MCF 10A (cell line): ENCODE results near the gene PCSK1N. TPM values are rescaled to one million over a fixed set of nuclear protein-coding genes. Genes with fewer than 3 reads are reported as not detected.

Experiments
- BruUV-seq: library from RNA; stranded (reverse); fragments of 400-500 nt; replicated peaks from 2 replicates; lab custom pipeline; 2021; lab: Mats Ljungman, UMichigan
- CTCF ChIA-PET: fragments of 300-600 bp; sonication (Branson Sonifier 250); formaldehyde crosslinking; extraction: SDS; loops from one replicate; lab custom pipeline; 2021; ENCODE audit warnings: antibody characterized with exemption, inconsistent platforms; lab: Yijun Ruan, JAX
- POLR2A ChIA-PET: fragments of 300-600, 350-650 bp; sonication (Branson Sonifier 250); formaldehyde crosslinking; extraction: SDS; loops from one replicate; lab custom pipeline; 2020; ENCODE audit warnings: antibody characterized with exemption, inconsistent platforms; lab: Yijun Ruan, JAX
- DNase-seq: peaks from one replicate; pipeline ENCODE4 v3.0.0-alpha.2; 2018; ENCODE audit not compliant: unreplicated experiment
- H3K27ac Mint-ChIP-seq: one replicate; pipeline ENCODE4 v1.8.0; 2022; ENCODE audit warnings: mild to moderate bottlenecking, low read depth, mixed read lengths; ENCODE audit not compliant: unreplicated experiment
- H3K27me3 Mint-ChIP-seq: one replicate; pipeline ENCODE4 v1.8.0; 2022; ENCODE audit warnings: mixed read lengths; ENCODE audit not compliant: insufficient read depth, unreplicated experiment
- H3K36me3 Mint-ChIP-seq: one replicate; pipeline ENCODE4 v1.8.0; 2022; ENCODE audit warnings: mild to moderate bottlenecking, moderate library complexity, mixed read lengths; ENCODE audit not compliant: insufficient read depth, unreplicated experiment
- H3K4me1 Mint-ChIP-seq: one replicate; pipeline ENCODE4 v1.8.0; 2022; ENCODE audit warnings: mixed read lengths; ENCODE audit not compliant: insufficient read depth, unreplicated experiment
- H3K4me3 Mint-ChIP-seq: one replicate; pipeline ENCODE4 v1.8.0; 2022; ENCODE audit warnings: mild to moderate bottlenecking, moderate library complexity, mixed read lengths; ENCODE audit not compliant: unreplicated experiment
- H3K9me3 Mint-ChIP-seq: one replicate; pipeline ENCODE4 v1.8.0; 2022; ENCODE audit warnings: mixed read lengths; ENCODE audit not compliant: unreplicated experiment
- CTCF ChIP-seq: fragments of 200-600 bp; IDR thresholded peaks from one replicate; pipeline ENCODE4 v1.8.0; 2022; ENCODE audit warnings: antibody characterized with exemption, mild to moderate bottlenecking; ENCODE audit not compliant: unreplicated experiment
- intact Hi-C: fragments of 100-400 bp; cut with micrococcal nuclease; formaldehyde crosslinking; loops from 2 replicates; pipeline ENCODE4 v1.14.1; 2022
- total RNA-seq: library from RNA; stranded (reverse); gene quantifications from 2 replicates; pipeline ENCODE4 v1.2.3, GENCODE V29; 2022

PCSK1N gene
- total RNA-seq, 1 experiment from 2014 or later, result 5.0 TPM

DNA sequence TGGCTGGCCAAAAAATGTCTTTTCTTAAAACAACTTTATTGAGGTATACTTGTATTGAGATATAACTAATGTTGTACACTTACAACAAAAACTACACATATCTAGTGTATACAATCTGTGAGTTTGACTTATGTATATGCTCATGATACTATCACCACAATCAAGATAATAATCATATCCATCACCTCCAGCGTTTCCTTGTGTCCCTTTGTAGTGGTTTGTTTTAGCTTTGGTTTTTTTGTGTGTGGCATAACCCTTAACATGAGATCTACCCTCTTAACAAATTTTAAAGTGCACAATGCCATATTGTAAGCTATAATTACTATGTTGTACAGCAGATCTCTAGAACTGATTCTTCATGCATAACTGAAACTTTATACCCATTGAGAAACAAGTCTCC, 13.4 kb upstream of the PCSK1N start:
- ChIA-PET POLR2A (interaction anchor here (1.6 kb wide), 1 partner anchor 49 kb away, joined by 4 read pairs; the partner anchor contains the start of genes PQBP1 and TIMM17B), CTCF (no interaction called here)
- H3K27me3 Mint-ChIP-seq, result no peaks in the 10 kb centered on the region
- intact Hi-C loops, result no loop called here
- no peak overlapping the region for H3K27ac Mint-ChIP-seq
- no peaks in the 10 kb centered on the region for H3K36me3 Mint-ChIP-seq
- H3K4me3 Mint-ChIP-seq, result no peak overlapping the region
- H3K9me3 Mint-ChIP-seq, result peaks cover 2% of the 10 kb centered on the region
- DNase-seq, result no peak
- no peaks in the 10 kb centered on the region for H3K4me1 Mint-ChIP-seq
- no peak for TF ChIP-seq CTCF
- no TSS peak for BruUV-seq

GRCh38 chrX:48839686-48840085, 4.3 kb upstream of the PCSK1N start:
- DNase-seq, result no peak
- BruUV-seq, result no TSS peak
- H3K4me3 Mint-ChIP-seq, result no peak overlapping the region
- no peaks in the 10 kb centered on the region for H3K36me3 Mint-ChIP-seq
- no peak for TF ChIP-seq CTCF
- CTCF ChIA-PET, result no interaction called here
- H3K27ac Mint-ChIP-seq, result no peak overlapping the region
- H3K27me3 Mint-ChIP-seq, result no peaks in the 10 kb centered on the region
- peaks cover 14% of the 10 kb centered on the region for H3K9me3 Mint-ChIP-seq
- POLR2A ChIA-PET, result no interaction called here
- intact Hi-C loops, result no loop called here
- peaks cover 3% of the 10 kb centered on the region for H3K4me1 Mint-ChIP-seq

GRCh38 chrX:48834383-48834709, 1.1 kb downstream of the PCSK1N start:
- POLR2A ChIA-PET, result interaction anchor here (0.6 to 1.4 kb wide), 3 partner anchors 32 to 202 kb away, joined by 4 read pairs; partner anchors contain the start of gene HDAC6
- Mint-ChIP-seq H3K4me1 (peaks cover 8% of the 10 kb centered on the region), H3K9me3 (peaks cover 8% of the 10 kb centered on the region), H3K36me3 (no peaks in the 10 kb centered on the region), H3K4me3 (peak overlapping the region; percentile 74), H3K27ac (no peak overlapping the region), H3K27me3 (no peaks in the 10 kb centered on the region)
- intact Hi-C loops, result no loop called here
- no peak for DNase-seq
- no TSS peak for BruUV-seq
- no peak for TF ChIP-seq CTCF
- CTCF ChIA-PET, result interaction anchor here (0.5 to 1.4 kb wide), 6 partner anchors 9 to 1191 kb away, joined by 3 to 6 read pairs (median 3); partner anchors contain the start of gene GLOD5

- Mint-ChIP-seq H3K27me3 (no peaks in the 10 kb centered on the region), H3K36me3 (no peaks in the 10 kb centered on the region), H3K27ac (no peak overlapping the region), H3K4me3 (no peak overlapping the region), H3K9me3 (peaks cover 8% of the 10 kb centered on the region), H3K4me1 (peaks cover 8% of the 10 kb centered on the region)
- ChIA-PET POLR2A (interaction anchor here (0.7 to 1.4 kb wide), 2 partner anchors 32 to 202 kb away, joined by 4 read pairs; partner anchors contain the start of gene HDAC6), CTCF (interaction anchor here (0.6 to 1.4 kb wide), 6 partner anchors 8 to 1191 kb away, joined by 3 to 6 read pairs (median 3); partner anchors contain the start of gene GLOD5)
- no peak for DNase-seq
- BruUV-seq, result no TSS peak
- no peak for TF ChIP-seq CTCF
- intact Hi-C loops, result no loop called here
These were observed 1.8 kb downstream of the PCSK1N start for GRCh38 chrX:48833542-48834138.
